DMS53 treated with DMSO at 0.1 percent for 48 hours (cell line): Measurements from ENCODE around the gene COPS7B.
A peak's percentile ranks its signal among the peaks of the same experiment; 100 is the strongest.
"Not testable (repeated sequence)": the region's sequence is repeated elsewhere in the genome, so short reads cannot be mapped to it uniquely, and the experiment has no call there.

Experiments
- DNase-seq: peaks from one replicate; lab custom pipeline; 2025; ENCODE audit not compliant: unreplicated experiment; lab: John Stamatoyannopoulos, UW

Gene COPS7B

GRCh38 chr2:231786177-231786916 lies at the start of gene COPS7B:
TSS of gene COPS7B (plus strand) at chr2:231786445. CDS start at chr2:231788571, 2,126 bp downstream.
- peak; percentile 30 for DNase-seq

GRCh38 chr2:231737761-231738160 lies 48.5 kb upstream of the COPS7B start:
- no peak for DNase-seq

GRCh38 chr2:231743376-231744116 lies 42.7 kb upstream of the COPS7B start:
- DNase-seq: no peak

GRCh38 chr2:231745303-231746038 lies 40.8 kb upstream of the COPS7B start:
- no peak for DNase-seq

GRCh38 chr2:231748153-231748896 lies 37.9 kb upstream of the COPS7B start:
- not testable (repeated sequence) for DNase-seq

- DNase-seq: not testable (repeated sequence)
Observed at GRCh38 chr2:231749016-231749415, 37.2 kb upstream of the COPS7B start.

GRCh38 chr2:231751042-231751815 lies 35.0 kb upstream of the COPS7B start:
- no peak for DNase-seq

GRCh38 chr2:231752061-231752460 lies 34.2 kb upstream of the COPS7B start:
- DNase-seq: no peak

- DNase-seq: no peak
Observed at GRCh38 chr2:231761735-231762134, 24.5 kb upstream of the COPS7B start.

- DNase-seq: no peak
Observed at GRCh38 chr2:231764124-231764523, 22.1 kb upstream of the COPS7B start.

GRCh38 chr2:231764760-231765159 lies 21.5 kb upstream of the COPS7B start:
- no peak for DNase-seq

GRCh38 chr2:231765496-231765929 lies 20.7 kb upstream of the COPS7B start:
- no peak for DNase-seq

GRCh38 chr2:231769170-231770136 lies 16.8 kb upstream of the COPS7B start:
- DNase-seq: no peak

- DNase-seq: no peak
Observed at GRCh38 chr2:231780123-231780908, 5.9 kb upstream of the COPS7B start.

- DNase-seq: peak; percentile 91
Observed at GRCh38 chr2:231780909-231781797, 5.1 kb upstream of the COPS7B start, which contains the start of gene PDE6D. TSS of gene PDE6D (minus strand) at chr2:231781282. CDS start at chr2:231781114, 168 bp downstream.

- DNase-seq: peak; percentile 30
Observed at GRCh38 chr2:231781798-231782726, 4.2 kb upstream of the COPS7B start.
